Dendritic cell treated with granulocyte-macrophage colony-stimulating factor and Interleukin-4, amounts not matched to agents 40 ng/mL and 50 ng/mL, for 4 days (primary cell): Measurements from ENCODE around the gene C6orf89.
A peak's percentile ranks its signal among the peaks of the same experiment; 100 is the strongest.

Source experiments
- H3K27ac Mint-ChIP-seq: one replicate; pipeline ENCODE4 v1.8.0; 2022; ENCODE audit warnings: mild to moderate bottlenecking, mixed read lengths
- H3K27me3 Mint-ChIP-seq: one replicate; pipeline ENCODE4 v1.8.0; 2022; ENCODE audit warnings: mild to moderate bottlenecking, mixed read lengths
- H3K36me3 Mint-ChIP-seq: one replicate; pipeline ENCODE4 v1.8.0; 2022; ENCODE audit warnings: low read depth, mixed read lengths
- H3K4me1 Mint-ChIP-seq: one replicate; pipeline ENCODE4 v1.8.0; 2022; ENCODE audit warnings: low read depth, mixed read lengths
- H3K4me3 Mint-ChIP-seq: one replicate; pipeline ENCODE4 v1.8.0; 2022; ENCODE audit warnings: mild to moderate bottlenecking, moderate library complexity, mixed read lengths
- H3K9me3 Mint-ChIP-seq: one replicate; pipeline ENCODE4 v1.8.0; 2022; ENCODE audit warnings: mixed read lengths
- intact Hi-C: fragments of 100-400 bp; cut with micrococcal nuclease; formaldehyde crosslinking; loops from one replicate; pipeline ENCODE4 v1.15.0; 2022

The C6orf89 gene

GRCh38 chr6:36885461-36886401 lies at the start of gene C6orf89:
Gene C6orf89 (plus strand): TSS chr6:36885952. CDS start chr6:36899445, 13,493 bp downstream.
- intact Hi-C loops, result loop anchor here (1.0 to 5.0 kb wide), 3 partner anchors 122 to 325 kb away; partner anchors contain the start of genes FGD2 and PIM1
- no peaks in the 10 kb centered on the region for H3K9me3 Mint-ChIP-seq
- peak within 1 kb of the TSS; percentile 83 for H3K4me3 Mint-ChIP-seq
- no peaks in the 10 kb centered on the region for H3K27me3 Mint-ChIP-seq
- H3K36me3 Mint-ChIP-seq, result no peaks in the 10 kb centered on the region
- peak within 1 kb of the TSS; percentile 83 for H3K27ac Mint-ChIP-seq
- peaks cover 28% of the 10 kb centered on the region for H3K4me1 Mint-ChIP-seq

GRCh38 chr6:36836111-36837021 lies 49.4 kb upstream of the C6orf89 start:
- Mint-ChIP-seq H3K27me3 (peaks cover 59% of the 10 kb centered on the region), H3K4me3 (no peak overlapping the region), H3K27ac (no peak overlapping the region), H3K9me3 (no peaks in the 10 kb centered on the region), H3K36me3 (no peaks in the 10 kb centered on the region), H3K4me1 (peaks cover 21% of the 10 kb centered on the region)
- intact Hi-C loops, result no loop called here

- H3K36me3 Mint-ChIP-seq, result no peaks in the 10 kb centered on the region
- intact Hi-C loops, result no loop called here
- peaks cover 24% of the 10 kb centered on the region for H3K4me1 Mint-ChIP-seq
- peaks cover 59% of the 10 kb centered on the region for H3K27me3 Mint-ChIP-seq
- H3K9me3 Mint-ChIP-seq, result no peaks in the 10 kb centered on the region
- no peak overlapping the region for H3K27ac Mint-ChIP-seq
- no peak overlapping the region for H3K4me3 Mint-ChIP-seq
Measured at GRCh38 chr6:36837022-36837339, 48.8 kb upstream of the C6orf89 start.

- intact Hi-C loops, result no loop called here
- H3K4me3 Mint-ChIP-seq, result no peak overlapping the region
- H3K27me3 Mint-ChIP-seq, result peaks cover 59% of the 10 kb centered on the region
- H3K27ac Mint-ChIP-seq, result no peak overlapping the region
- no peaks in the 10 kb centered on the region for H3K9me3 Mint-ChIP-seq
- H3K4me1 Mint-ChIP-seq, result peaks cover 31% of the 10 kb centered on the region
- no peaks in the 10 kb centered on the region for H3K36me3 Mint-ChIP-seq
Measured at GRCh38 chr6:36837686-36838085, 48.1 kb upstream of the C6orf89 start.

- Mint-ChIP-seq H3K4me1 (peaks cover 36% of the 10 kb centered on the region), H3K27ac (no peak within 1 kb of the TSS), H3K27me3 (peaks cover 65% of the 10 kb centered on the region), H3K9me3 (no peaks in the 10 kb centered on the region), H3K36me3 (no peaks in the 10 kb centered on the region), H3K4me3 (peak within 1 kb of the TSS; percentile 62)
- intact Hi-C loops, result no loop called here
Measured at GRCh38 chr6:36838896-36839748, 46.6 kb upstream of the C6orf89 start, which contains the start of gene CPNE5. Gene CPNE5 (minus strand): TSS chr6:36839444. CDS start chr6:36839377, 67 bp downstream.

GRCh38 chr6:36839749-36840431 lies 45.9 kb upstream of the C6orf89 start:
- Mint-ChIP-seq H3K36me3 (no peaks in the 10 kb centered on the region), H3K27me3 (peaks cover 68% of the 10 kb centered on the region)
- intact Hi-C loops, result no loop called here

GRCh38 chr6:36840432-36841403 lies 45.0 kb upstream of the C6orf89 start:
- H3K27ac Mint-ChIP-seq, result no peak overlapping the region
- H3K4me3 Mint-ChIP-seq, result peak overlapping the region; percentile 62
- peaks cover 66% of the 10 kb centered on the region for H3K27me3 Mint-ChIP-seq
- H3K9me3 Mint-ChIP-seq, result no peaks in the 10 kb centered on the region
- no peaks in the 10 kb centered on the region for H3K36me3 Mint-ChIP-seq
- H3K4me1 Mint-ChIP-seq, result peaks cover 52% of the 10 kb centered on the region
- intact Hi-C loops, result no loop called here

More at GRCh38 chr6:36839749-36840431, 45.9 kb upstream of the C6orf89 start:
- H3K27ac Mint-ChIP-seq, result no peak overlapping the region
- H3K4me1 Mint-ChIP-seq, result peaks cover 43% of the 10 kb centered on the region
- peak overlapping the region; percentile 62 for H3K4me3 Mint-ChIP-seq
- no peaks in the 10 kb centered on the region for H3K9me3 Mint-ChIP-seq

GRCh38 chr6:36841756-36842155 lies 44.0 kb upstream of the C6orf89 start:
- H3K4me3 Mint-ChIP-seq, result no peak overlapping the region

GRCh38 chr6:36843170-36843569 lies 42.6 kb upstream of the C6orf89 start:
- Mint-ChIP-seq H3K27ac (no peak overlapping the region), H3K4me1 (peaks cover 62% of the 10 kb centered on the region), H3K36me3 (no peaks in the 10 kb centered on the region), H3K27me3 (peaks cover 49% of the 10 kb centered on the region), H3K4me3 (no peak overlapping the region), H3K9me3 (no peaks in the 10 kb centered on the region)
- intact Hi-C loops, result no loop called here

More at GRCh38 chr6:36841756-36842155, 44.0 kb upstream of the C6orf89 start:
- Mint-ChIP-seq H3K9me3 (no peaks in the 10 kb centered on the region), H3K36me3 (no peaks in the 10 kb centered on the region), H3K4me1 (peaks cover 54% of the 10 kb centered on the region), H3K27me3 (peaks cover 61% of the 10 kb centered on the region), H3K27ac (no peak overlapping the region)
- intact Hi-C loops, result no loop called here

GRCh38 chr6:36844232-36845170 lies 41.3 kb upstream of the C6orf89 start:
- no peaks in the 10 kb centered on the region for H3K36me3 Mint-ChIP-seq
- H3K27ac Mint-ChIP-seq, result no peak overlapping the region
- H3K4me3 Mint-ChIP-seq, result no peak overlapping the region
- intact Hi-C loops, result no loop called here
- peaks cover 35% of the 10 kb centered on the region for H3K27me3 Mint-ChIP-seq
- no peaks in the 10 kb centered on the region for H3K9me3 Mint-ChIP-seq
- peaks cover 64% of the 10 kb centered on the region for H3K4me1 Mint-ChIP-seq

- intact Hi-C loops, result no loop called here
- Mint-ChIP-seq H3K4me3 (no peak overlapping the region), H3K36me3 (no peaks in the 10 kb centered on the region), H3K27me3 (peaks cover 29% of the 10 kb centered on the region), H3K4me1 (peaks cover 69% of the 10 kb centered on the region), H3K9me3 (no peaks in the 10 kb centered on the region), H3K27ac (peak overlapping the region; percentile 20)
Measured at GRCh38 chr6:36845233-36845632, 40.5 kb upstream of the C6orf89 start.
